ENCODE data around the gene TTBK1.
"Not testable (repeated sequence)": the region's sequence is repeated elsewhere in the genome, so short reads cannot be mapped to it uniquely, and the experiment has no call there.

The TTBK1 gene

GRCh38 chr6:43290905-43291355 lies 47.6 kb downstream of the TTBK1 start:
- DNase-seq: no peak

GRCh38 chr6:43291708-43292107 lies 48.4 kb downstream of the TTBK1 start:
- DNase-seq: no peak

DNA sequence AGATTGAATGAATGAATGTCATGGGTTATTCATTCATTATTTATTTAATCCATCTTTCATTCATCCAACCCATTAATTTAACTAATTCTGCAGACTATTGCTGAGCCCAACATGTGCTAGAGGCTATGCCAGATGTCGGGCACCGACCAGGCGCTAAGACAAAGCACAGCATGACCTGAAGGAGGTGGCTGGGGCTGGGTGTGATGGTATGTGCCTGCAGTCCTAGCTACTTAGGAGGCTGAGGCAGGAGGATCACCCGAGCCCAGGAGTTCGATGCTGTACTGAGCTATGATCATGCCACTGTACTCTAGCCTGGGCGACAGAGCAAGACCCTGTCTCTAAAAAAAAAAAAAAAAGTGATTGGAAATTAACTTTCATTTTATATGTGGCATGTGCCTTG lies 49.1 kb downstream of the TTBK1 start:
- DNase-seq: no peak

DNA sequence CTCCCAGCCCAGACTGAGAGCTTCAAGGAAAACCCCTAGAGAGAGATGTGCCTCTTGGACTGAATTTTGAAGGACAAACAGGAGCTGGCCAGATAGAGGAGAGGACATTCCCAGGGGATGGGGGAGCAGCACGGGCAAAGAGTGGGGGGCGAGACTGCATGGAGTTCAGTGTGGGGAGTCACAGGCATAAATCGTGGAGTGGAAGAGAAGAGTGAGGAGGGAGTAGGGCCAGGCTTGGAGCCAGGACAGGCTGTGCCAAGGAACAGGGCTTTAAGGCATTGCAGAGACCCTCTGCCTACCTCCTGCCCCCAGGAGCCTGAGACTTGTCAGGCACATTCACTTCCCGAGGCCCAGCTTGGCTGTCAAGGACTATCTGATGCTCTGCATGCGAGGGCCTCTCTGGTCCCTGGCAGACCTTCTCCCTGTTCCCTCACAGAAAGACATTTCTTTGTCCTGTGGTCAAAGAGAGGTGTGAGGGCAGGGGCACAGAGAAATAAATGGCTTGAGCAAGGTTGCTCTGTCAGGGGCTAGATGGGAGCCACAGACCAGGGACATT lies 49.6 kb downstream of the TTBK1 start:
- no peak for DNase-seq

- DNase-seq: no peak
Measured at GRCh38 chr6:43293698-43294097, 50.4 kb downstream of the TTBK1 start.

GRCh38 chr6:43294536-43294935 lies 51.3 kb downstream of the TTBK1 start:
- DNase-seq: no peak

GRCh38 chr6:43295456-43295855 lies 52.2 kb downstream of the TTBK1 start:
- no peak for DNase-seq

GRCh38 chr6:43296780-43297497 lies 53.7 kb downstream of the TTBK1 start:
- no peak for DNase-seq

DNA sequence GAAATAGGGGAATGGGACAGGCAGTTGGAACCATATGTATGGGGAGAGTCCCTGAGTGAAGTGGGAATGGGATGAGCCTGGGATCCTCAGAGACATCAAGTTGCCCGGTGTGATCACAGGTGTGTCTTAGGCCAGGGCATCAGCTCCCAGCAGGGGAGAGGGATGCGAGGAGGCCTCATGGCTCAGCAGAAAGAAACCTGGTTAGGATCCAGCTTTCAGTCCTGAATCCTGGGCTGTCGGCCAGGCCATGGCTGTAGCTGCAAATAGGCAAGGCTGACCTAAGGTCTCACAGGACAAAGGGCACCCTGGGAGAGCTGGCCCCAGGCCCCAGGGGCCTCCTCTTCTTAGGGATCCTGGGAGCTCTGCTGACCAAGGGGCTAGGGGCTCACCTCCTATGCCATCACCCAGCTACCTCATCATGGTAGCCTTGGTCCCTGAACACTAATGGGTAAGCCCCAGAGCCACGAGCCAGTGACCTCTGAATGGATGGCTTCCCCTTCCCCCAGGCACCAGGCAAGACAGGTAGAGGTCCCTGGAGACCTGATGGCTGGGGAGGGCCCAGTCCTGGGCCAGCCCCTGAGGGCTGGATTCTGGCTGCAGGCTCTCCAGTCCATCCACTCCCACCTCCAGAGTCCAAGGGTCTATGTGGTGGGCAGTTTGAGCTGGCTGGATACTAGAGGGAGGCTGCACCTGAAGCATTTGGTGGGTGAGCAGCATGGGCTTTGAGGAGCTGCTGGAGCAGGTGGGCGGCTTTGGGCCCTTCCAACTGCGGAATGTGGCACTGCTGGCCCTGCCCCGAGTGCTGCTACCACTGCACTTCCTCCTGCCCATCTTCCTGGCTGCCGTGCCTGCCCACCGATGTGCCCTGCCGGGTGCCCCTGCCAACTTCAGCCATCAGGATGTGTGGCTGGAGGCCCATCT lies 54.6 kb downstream of the TTBK1 start, which contains the start of gene SLC22A7:
SLC22A7 (plus strand) TSS at position 617 of the 921 bp plus-strand sequence; CDS start at position 716, 99 bp downstream.
- no peak for DNase-seq

DNA sequence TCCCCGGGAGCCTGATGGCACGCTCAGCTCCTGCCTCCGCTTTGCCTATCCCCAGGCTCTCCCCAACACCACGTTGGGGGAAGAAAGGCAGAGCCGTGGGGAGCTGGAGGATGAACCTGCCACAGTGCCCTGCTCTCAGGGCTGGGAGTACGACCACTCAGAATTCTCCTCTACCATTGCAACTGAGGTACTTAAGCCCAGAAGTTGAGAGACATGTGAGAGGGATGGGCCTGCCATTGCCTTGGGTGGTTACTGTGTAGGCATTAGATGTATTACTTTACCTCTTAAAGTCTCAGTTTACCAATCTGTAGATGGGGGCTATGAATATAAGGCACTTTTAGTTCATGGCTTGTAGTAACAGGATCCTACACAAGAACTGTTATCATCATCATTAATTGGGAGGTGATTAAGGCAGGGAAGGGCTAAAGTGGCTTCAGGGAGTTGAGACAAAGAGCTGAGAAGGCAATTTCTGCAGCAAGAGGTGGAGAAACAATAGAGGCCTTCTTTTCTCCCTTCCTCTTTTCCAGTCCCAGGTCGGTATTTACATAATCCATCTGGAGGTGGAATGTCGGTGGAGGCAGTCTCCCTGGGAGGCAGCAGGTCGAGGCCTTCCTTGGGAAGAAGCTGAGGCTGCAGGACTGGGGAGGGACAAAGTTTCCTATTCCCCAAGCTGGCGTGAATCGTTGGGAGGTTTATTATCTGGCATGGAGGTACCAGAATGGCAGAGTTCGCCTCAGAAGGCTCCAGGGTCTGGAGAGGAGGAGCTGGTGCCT lies 55.5 kb downstream of the TTBK1 start:
- no peak for DNase-seq

DNA sequence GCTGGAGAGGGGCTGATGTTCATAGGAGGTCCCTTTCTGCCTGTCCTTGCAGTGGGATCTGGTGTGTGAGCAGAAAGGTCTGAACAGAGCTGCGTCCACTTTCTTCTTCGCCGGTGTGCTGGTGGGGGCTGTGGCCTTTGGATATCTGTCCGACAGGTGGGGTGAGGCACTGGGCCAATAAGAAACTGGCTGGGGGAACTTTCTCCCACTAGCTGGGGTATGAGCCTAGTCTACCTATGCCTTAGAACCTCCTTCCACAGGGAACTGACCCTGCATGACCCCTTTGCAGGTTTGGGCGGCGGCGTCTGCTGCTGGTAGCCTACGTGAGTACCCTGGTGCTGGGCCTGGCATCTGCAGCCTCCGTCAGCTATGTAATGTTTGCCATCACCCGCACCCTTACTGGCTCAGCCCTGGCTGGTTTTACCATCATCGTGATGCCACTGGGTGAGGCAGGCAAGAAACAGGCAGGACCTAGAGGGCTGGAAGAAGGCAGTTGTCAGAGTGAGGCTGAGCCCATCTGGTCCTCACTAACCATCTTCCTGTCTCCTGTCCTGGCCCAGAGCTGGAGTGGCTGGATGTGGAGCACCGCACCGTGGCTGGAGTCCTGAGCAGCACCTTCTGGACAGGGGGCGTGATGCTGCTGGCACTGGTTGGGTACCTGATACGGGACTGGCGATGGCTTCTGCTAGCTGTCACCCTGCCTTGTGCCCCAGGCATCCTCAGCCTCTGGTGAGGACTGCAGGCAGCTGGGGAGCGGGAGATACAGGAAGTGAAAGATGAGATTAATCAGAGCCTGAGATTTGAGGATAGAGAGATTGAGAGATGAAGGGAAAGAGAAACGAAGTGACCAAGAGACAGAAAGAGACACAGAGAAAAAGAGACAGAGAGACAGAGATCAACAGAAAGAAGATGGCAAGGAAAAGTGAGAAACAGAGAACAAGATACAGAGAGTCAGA lies 56.3 kb downstream of the TTBK1 start:
- no peak for DNase-seq

- DNase-seq: no peak
Measured at GRCh38 chr6:43301081-43301870, 58.0 kb downstream of the TTBK1 start.

GRCh38 chr6:43302126-43302525 lies 58.8 kb downstream of the TTBK1 start:
- no peak for DNase-seq

- not testable (repeated sequence) for DNase-seq
Measured at GRCh38 chr6:43303006-43303405, 59.7 kb downstream of the TTBK1 start.

DNA sequence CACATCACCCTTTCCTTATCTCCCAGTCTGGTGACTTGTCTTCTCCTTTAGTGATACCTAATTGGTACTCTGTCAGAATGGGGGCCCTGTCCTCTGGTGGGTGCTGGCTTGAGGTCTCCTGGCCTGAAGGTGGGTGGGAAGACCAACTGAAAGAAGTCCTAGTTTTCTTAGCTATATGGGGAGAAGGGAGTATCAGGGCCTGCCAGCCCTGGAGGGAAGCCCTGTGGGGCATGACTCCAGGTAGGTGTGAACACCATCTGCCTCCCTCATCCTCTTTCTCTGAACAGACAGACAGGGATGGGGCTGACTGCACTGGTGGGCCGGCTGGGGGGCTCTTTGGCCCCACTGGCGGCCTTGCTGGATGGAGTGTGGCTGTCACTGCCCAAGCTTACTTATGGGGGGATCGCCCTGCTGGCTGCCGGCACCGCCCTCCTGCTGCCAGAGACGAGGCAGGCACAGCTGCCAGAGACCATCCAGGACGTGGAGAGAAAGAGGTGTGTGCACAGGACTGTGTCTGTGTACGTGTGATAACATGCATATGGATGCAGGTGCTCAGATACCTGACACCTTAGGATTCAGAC lies 60.6 kb downstream of the TTBK1 start:
- no peak for DNase-seq

- DNase-seq: no peak
Measured at GRCh38 chr6:43304361-43304760, 61.1 kb downstream of the TTBK1 start.

DNA sequence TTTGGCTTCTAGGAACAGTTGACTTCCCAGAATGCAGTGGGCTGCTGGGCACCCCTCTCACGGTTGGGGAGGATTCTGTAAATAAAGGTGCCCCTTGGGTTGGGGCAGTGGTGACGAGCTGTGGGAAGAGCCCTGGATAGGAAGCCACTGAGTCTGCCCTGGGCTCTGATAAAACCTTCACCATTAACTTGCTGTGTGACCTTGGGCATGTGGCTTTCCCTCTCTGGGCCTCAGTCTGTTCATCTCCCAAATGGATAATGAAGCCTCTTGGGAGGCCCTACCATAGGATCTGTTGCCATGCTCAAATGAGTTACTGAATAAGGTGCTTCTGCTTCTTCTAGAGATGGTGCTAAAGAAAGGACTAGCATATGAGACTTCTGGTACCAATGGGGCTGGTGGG lies 61.6 kb downstream of the TTBK1 start:
- DNase-seq: no peak

- no peak for DNase-seq
Measured at GRCh38 chr6:43306086-43306485, 62.8 kb downstream of the TTBK1 start.

DNA sequence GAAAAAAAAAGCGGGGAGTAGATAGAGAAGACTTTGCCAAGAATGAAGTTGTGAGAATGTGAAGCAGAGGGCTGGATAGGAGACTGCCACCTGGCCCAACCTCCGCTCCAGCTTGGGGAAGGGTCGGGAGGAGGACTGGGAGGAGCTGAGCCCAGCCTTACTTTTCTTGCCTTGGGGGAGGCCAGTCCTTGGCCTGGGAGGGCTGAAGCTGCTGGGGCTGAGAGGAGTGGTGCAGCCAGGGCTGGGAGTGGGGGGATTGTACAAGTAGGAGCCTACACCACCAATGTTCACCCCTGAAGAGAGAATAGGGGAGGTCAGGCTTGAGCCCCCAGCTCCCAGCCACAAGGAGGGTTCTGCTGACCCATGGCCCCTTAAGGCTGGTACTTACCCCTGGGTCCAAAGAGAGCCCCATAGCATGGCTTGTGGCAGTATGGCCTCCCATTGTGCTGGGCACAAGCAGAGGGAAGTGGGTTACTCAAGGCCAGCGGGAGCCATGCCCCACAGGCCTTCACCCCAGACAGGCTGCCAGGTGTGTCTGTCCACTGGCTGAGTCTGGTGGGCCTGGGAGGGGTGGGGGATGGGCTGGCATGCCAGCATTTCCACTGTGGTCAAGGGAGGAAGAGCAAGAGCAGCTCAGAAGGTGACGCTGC lies 64.3 kb downstream of the TTBK1 start:
- DNase-seq: no peak

Measured in NCI-H1436 (cell line).